ENCODE measurements around the gene NSUN6.

- TF ChIP-seq GATA2 (IDR thresholded peaks at IDR 0.05; ENCODE audit: low read depth, low read length), result no peak
- no peak for TF ChIP-seq GATA3 (IDR thresholded peaks at IDR 0.05; ENCODE audit: low read depth, low read length)
These were observed 79.6 kb downstream of the NSUN6 start for GRCh38 chr10:18571780-18572179.
